ENCODE measurements around the gene AGPS. TPM values are rescaled to one million over a fixed set of nuclear protein-coding genes. Genes with fewer than 3 reads are reported as not detected.
"Not testable (repeated sequence)": the region's sequence is repeated elsewhere in the genome, so short reads cannot be mapped to it uniquely, and the experiment has no call there.

Gene AGPS
- total and polyA plus RNA-seq, 8 donors: 25.0 to 50.2 (median 30.1) TPM

- intact Hi-C loops (cut with DNase I): no loop called here
- H3K4me3 ChIP-seq: no peak overlapping the region
- no peak overlapping the region for H3K27ac ChIP-seq
- H3K9me3 ChIP-seq: no peaks in the 10 kb centered on the region
- H3K36me3 ChIP-seq: no peaks in the 10 kb centered on the region
- no peaks in the 10 kb centered on the region for H3K4me1 ChIP-seq
- peak; percentile 24 for ATAC-seq
- no peak for DNase-seq
- H3K27me3 ChIP-seq: no peaks in the 10 kb centered on the region
- no peak for TF ChIP-seq CTCF (IDR thresholded peaks at IDR 0.05)
These were observed 30.1 kb upstream of the AGPS start for GRCh38 chr2:177362499-177362898.

- DNase-seq (no peak), ATAC-seq (no peak)
- H3K4me3 ChIP-seq: no peak overlapping the region
- no peaks in the 10 kb centered on the region for H3K27me3 ChIP-seq
- intact Hi-C loops (cut with DNase I): no loop called here
- no peaks in the 10 kb centered on the region for H3K4me1 ChIP-seq
- no peak for TF ChIP-seq CTCF (IDR thresholded peaks at IDR 0.05)
- no peaks in the 10 kb centered on the region for H3K9me3 ChIP-seq
- H3K36me3 ChIP-seq: no peaks in the 10 kb centered on the region
- H3K27ac ChIP-seq: no peak overlapping the region
These were observed 29.2 kb upstream of the AGPS start for GRCh38 chr2:177363332-177363731.

- H3K27ac ChIP-seq; intact Hi-C loops (cut with DNase I); H3K27me3 ChIP-seq; H3K36me3 ChIP-seq; ATAC-seq; H3K4me3 ChIP-seq; H3K4me1 ChIP-seq; DNase-seq: not testable (repeated sequence)
- H3K9me3 ChIP-seq: peaks cover 0 to 16% of the 10 kb centered on the region in 2 donors
These were observed 26.8 kb upstream of the AGPS start for GRCh38 chr2:177365764-177366163.

GRCh38 chr2:177368023-177368422, 24.6 kb upstream of the AGPS start:
- intact Hi-C loops (cut with DNase I); H3K4me3 ChIP-seq; H3K4me1 ChIP-seq; ATAC-seq; H3K27ac ChIP-seq; H3K27me3 ChIP-seq; DNase-seq; H3K36me3 ChIP-seq: not testable (repeated sequence)
- peaks cover 0 to 24% of the 10 kb centered on the region in 2 donors for H3K9me3 ChIP-seq

GRCh38 chr2:177379354-177379753, 13.2 kb upstream of the AGPS start:
- Histone ChIP-seq H3K4me3 (no peak overlapping the region), H3K4me1 (no peaks in the 10 kb centered on the region), H3K36me3 (peaks cover 0 to 4% of the 10 kb centered on the region in 2 donors), H3K9me3 (no peaks in the 10 kb centered on the region), H3K27ac (no peak overlapping the region), H3K27me3 (no peaks in the 10 kb centered on the region)
- TF ChIP-seq CTCF (IDR thresholded peaks at IDR 0.05): no peak
- DNase-seq (no peak), ATAC-seq (no peak)
- intact Hi-C loops (cut with DNase I): no loop called here

- H3K36me3 ChIP-seq: peaks cover 0 to 4% of the 10 kb centered on the region in 2 donors
- H3K9me3 ChIP-seq: no peaks in the 10 kb centered on the region
- ATAC-seq (no peak), DNase-seq (no peak)
- TF ChIP-seq CTCF (IDR thresholded peaks at IDR 0.05): no peak
- intact Hi-C loops (cut with DNase I): no loop called here
- H3K4me1 ChIP-seq: no peaks in the 10 kb centered on the region
- no peaks in the 10 kb centered on the region for H3K27me3 ChIP-seq
- no peak overlapping the region for H3K27ac ChIP-seq
- H3K4me3 ChIP-seq: no peak overlapping the region
These were observed 12.4 kb upstream of the AGPS start for GRCh38 chr2:177380181-177380580.

All from left lung (tissue), 10 donors.